Activated gamma-delta T cell treated with anti-CD3 and anti-CD28 coated beads, Interleukin-2, amount 50 U/mL, for 16 hours (primary cell): Measurements from ENCODE around the gene POU2F1.

Source experiments
- DNase-seq: peaks from one replicate; pipeline ENCODE4 v3.0.0-alpha.2; 2020; ENCODE audit warnings: low read depth

The POU2F1 gene

DNA sequence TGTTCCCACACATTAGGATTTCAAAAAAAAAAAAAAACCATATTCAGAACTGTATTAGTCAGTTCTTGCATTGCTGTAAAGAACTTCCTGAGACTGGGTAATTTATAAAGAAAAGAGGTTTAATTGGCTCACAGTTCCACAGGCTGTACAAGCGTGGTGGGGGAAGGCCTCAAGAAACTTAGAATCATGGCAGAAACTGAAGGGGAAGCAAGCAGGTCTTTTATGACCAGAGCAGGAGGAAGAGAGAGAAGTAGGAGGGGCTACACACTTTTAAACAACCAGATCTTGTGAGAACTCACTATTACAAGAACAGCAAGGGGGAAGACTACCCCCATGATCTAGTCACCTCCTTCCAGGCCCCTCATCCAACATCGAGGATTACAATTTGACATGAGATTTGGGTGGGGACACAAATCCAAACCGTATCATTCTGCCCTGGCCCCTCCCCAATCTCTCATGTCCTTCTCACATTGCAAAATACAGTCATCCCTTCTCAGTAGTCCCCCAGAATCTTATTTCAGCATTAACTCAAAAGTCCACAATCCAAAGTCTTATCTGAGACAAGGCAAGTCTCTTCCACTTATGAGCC, 51.8 kb downstream of the POU2F1 start:
- no peak for DNase-seq

DNA sequence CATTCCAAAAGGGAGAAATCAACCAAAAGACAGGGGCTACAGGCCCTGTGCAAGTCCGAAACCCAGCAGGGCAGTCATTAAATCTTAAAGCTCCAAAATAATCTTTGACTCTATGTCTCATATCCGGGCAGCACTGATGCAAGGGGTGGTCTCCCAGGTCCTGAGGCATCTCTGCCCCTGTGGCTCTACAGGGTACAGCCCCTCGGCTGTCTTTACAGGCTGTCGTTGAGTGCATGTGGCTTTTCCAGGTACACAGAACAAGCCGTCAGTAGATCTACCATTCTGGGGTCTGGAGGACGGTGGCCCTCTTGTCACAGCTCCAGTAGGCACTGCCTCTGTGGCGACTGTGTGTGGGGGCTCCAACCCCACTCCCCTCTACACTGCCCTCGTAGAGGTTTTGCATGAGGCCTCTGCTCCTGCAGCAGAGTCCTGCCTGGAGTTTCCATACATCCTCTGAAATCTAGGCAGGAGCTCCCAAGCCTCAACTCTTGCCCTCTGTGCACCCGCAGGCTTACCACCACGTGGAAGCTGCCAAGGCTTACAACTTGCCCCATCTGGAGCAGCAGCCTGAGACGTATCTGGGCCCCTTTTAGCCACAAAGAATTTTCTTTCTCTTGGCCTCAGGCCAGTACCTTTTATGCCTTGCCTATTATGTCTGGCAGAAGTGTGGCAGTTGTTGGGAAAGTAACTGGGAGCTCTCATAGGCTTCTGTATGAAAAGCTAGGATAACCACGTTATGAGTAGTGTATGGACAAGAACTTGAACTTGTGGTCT, 52.5 kb downstream of the POU2F1 start:
- DNase-seq = no peak

DNA sequence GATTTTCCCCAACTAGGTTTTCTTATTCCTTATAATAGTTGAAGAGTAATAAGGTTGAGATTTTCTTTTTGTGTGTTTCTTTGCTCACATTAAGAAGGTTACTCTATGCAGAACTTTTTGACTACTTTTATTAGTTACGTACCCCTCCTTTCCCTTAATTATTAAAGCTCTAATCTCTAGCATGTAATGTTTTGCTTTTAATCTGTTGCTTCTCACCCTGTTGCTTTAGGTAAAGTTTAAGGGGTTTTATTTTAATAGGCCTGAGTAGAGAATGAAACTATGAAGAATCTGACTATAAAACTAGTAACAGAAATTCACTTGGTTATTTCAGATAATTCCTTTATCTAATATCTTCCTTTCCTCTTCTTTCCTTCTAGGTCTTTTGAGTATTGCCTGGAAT, 53.4 kb downstream of the POU2F1 start:
- no peak for DNase-seq

DNA sequence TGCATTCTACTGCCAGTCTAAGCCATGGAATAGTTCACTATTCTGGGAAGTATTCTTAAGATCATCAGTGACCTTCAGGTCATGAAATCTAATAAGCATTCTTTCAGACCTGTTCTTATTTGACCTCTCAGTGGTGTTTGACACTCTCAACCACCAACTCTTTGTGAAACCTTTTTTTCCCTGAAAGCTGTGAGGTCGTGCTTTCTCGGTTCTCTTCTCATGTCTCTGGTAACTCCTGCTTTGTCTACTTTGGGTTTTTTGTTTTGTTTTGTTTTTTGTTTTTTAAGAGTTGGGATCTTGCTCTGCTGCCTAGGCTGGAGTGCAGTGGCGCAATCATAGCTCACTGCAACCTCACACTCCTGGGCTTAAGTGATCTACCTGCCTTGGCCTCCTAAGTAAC, 56.3 kb downstream of the POU2F1 start:
- no peak for DNase-seq

DNA sequence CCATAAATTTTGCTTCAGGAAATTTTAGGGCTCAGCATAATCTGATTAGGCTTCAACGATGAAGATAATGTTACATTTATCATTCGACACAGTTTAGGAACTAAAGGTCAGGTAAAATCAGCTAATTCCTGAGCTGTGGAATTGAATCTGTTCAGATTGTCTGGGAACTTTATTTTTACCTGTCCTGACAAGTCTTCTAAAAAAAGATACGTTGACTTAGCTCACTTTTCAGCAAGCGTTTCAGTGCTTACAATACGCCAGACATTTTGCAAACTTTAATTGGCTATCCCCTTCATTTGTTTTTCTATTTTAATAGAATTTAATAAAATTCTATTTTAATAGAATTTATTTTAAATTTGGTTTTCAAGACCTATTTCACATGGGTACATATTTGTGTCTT, 57.8 kb downstream of the POU2F1 start:
- no peak for DNase-seq

DNA sequence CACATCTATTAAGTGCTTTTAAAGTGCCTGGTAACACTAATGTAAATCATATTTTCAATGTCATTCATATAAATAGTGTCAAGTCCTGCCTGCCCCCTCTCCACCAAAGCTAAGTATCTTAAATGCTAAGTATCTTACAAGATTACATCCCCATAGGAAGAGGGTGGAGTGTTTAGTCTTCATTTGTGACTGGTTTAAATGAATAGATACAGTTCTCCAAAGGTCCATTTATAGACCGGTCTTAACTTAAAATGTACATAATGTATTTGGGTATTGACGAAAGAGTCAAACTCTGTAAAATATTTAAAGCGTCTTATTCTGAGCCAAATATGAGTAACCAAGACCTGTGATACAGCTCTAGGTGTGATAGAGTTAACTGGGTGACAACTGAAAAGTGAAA, 60.2 kb downstream of the POU2F1 start:
- no peak for DNase-seq

DNA sequence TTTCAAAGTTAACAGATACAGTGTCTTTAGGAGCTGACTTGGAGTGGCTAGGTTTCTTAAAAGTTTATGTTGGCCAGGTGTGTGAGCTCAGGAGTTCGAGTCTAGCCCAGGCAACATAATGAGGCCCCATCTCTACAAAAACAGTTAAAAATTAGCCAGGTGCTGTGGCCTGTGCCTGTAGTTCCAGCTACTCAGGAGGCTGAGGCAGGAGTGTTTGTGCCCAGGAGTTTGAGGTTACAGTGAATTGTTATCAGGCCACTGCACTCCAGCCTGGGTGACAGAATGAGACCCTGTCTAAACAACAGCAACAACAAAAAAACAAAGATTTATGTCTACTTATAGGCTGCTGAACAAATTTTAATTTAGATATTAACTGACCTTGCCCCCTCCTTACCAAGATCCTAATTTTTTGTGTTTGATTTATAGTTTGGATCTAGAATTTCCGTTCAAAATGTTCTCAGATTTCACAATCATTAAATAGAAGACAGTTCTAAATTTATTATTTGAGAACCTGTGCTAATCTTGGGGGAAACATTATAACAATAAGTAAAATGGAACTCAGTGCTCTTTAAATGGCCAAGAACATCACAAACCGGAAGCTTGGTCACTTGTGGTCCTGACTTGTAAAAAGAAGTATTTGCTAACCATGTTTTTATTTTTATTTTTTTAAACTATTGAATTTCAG, 67.8 kb downstream of the POU2F1 start:
- DNase-seq = no peak

DNA sequence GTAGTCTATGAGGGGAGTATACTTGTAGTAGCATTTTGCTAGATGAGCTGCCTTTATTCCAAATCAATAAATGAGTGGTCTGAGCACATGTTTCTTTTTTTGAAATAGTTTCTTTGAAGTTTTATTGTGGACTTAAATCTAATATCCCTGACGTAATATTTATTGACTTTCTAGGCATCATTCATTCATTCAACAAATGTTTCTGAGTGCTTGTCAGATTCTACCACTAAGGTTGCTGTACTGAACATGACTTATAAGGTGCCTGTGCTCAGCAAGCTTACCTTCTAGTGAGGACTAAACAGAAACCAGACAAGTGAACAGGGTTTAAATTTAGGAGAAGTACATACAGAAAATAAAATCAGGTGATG, 68.4 kb downstream of the POU2F1 start:
- DNase-seq = no peak

DNA sequence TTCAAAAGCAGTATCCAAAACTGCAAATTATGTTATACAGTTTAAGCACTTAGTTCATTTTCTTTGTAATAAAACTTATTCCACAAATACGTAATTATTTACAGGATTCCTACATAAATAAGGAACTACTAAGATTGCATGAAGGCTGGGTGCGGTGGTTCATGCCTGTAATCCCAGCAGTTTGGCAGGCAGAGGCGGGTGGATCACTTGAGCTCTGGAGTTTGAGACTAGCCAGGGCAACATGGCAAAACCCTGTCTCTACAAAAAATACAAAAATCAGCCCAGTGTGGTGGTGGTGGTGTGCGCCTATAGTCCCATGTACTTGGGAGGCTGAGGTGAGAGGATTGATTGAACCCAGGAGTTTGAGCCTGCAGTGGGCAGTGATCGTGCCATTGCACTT, 69.3 kb downstream of the POU2F1 start:
- no peak for DNase-seq

DNA sequence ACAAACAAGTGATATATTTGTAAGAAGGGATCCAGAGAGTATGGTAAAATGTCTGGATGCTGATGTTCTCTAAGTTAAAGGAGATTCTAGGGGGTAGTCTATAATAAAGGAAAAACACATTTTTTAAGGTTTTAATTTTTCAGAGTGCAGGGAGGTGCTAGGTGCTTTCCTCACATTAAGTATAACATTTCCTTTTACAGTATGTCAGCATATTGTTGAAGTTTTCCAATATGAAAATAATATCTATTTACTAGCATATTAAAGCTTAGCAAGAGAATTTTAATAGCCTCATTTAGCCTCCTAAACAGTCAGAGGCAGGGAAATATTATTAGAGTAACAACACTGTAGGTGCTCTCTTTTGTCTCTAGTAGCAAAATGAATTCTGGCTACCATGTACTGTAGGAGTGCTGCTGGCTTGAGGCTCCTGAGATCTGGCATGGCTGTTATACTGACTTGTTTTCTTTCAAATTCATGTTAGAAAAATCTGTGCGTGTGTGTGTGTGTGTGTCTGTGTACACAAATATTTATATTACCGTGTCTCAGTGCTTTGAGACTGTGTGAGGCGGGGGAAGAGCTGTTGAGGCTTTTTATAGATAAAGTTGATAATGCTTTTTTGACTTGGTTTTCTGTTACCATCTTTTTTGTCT, 71.0 kb downstream of the POU2F1 start:
- DNase-seq = no peak

DNA sequence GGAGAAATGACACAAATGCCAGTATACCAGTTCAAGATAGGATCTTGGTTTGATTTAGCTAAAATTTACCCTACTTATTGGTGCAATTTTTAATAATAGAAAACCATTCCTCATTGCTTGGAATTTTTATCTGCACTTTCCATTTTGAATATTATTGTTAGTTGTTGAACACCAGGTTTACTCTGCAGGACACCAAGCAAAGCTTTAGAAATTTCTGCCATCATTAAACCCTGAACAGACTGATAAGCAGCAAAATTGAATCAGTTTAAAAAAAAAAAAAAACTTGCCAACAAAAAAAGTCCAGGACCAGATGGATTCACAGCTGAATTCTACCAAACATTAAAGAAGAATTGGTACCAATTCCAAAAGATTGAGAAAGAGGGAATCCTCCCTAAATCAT, 71.5 kb downstream of the POU2F1 start:
- DNase-seq = no peak

DNA sequence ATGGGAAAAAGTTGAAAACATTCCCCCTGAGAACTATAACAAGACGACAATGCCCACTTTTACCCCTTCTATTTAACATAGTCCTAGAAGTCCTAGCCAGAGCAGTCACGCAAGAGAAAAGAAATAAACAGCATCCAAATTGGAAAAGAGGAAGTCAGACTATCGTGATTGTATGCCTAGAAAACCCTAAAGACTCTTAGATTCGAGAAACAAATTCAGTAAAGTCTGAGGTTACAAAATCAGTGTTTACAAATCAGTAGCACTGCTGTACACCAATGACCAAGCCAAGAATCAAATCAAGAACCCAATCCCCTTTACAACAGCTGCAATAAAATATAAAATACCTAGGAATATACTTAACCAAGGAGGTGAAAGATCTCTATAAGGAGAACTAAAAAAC, 72.4 kb downstream of the POU2F1 start:
- no peak for DNase-seq

DNA sequence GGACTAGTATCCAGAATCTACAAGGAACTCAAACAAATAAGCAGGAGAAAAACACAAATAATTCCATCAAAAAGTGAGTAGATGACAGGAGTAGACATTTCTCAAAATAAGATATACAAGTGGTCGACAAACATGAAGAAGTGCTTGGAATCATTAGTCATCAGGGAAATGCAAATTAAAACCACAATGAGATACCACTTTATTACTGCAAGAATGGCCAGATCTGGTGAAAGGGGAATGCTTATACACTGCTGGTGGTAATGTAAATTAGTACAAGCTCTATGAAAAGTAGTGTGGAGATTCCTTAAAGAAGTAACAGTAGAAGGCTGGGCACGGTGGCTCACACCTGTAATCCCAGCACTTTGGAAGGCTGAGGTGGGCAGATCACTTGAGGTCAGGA, 73.8 kb downstream of the POU2F1 start:
- DNase-seq = no peak

DNA sequence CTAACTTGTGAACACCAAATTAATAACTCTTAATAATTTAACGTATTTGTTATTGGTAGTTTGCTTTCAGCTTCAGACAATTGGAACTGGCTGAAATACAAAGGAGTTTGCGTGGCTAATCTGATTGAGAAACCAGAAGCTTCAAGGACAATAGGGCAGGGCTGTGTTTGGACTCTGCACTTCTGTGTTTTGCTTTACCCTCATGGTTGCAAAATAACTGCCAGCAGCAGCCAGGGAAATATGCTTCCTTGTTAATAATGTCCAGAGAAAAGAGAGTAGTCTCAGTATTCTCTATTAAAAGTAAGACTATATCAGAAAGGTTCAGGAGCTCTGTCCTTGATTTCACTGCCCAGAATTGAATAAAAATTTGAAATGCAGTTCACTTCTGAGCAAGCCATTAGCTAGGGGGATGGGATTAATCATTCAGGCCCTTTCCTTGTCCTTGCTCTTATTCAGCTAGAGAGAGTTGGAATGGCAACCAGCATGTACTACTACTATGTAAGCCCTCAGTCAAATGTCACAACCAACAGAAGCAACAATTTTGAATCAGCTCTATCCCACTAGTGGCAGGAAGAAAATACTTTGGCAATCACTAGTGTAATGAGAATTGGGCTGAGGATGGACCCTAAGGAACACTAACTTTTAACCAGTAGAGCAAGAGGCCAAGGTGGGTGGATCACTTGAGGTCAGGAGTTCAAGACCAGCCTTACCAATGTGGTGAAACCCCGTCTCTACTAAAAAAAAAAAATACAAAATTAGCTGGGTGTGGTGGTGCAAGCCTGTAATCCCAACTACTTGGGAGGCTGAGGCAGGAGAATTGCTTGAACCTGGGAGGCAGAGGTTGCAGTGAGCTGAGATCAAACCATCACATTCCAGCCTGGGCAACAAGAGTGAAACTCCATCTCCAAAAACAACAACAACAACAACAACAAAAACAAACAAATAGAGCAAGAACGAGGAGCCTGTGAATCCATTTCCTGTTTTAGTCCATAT, 76.8 kb downstream of the POU2F1 start:
- no peak for DNase-seq

DNA sequence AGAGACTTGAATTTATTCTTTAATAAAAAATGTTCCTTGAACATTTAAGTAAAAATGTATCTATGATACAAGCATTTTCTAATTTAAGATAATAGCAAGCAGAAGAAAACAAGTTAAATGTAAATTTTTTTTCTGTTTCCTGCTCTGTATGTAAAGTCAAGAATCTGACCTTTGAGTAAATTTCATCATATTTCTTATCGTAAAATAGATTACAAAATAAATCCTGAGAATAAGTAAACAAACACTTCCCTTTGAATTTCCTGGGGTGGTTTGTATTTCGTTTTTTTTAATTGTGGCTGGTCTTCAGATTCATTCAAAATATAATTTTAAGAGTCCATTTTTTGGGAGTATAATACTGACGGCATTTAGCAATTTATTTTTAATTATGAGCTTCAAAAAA, 77.6 kb downstream of the POU2F1 start:
- DNase-seq = no peak

DNA sequence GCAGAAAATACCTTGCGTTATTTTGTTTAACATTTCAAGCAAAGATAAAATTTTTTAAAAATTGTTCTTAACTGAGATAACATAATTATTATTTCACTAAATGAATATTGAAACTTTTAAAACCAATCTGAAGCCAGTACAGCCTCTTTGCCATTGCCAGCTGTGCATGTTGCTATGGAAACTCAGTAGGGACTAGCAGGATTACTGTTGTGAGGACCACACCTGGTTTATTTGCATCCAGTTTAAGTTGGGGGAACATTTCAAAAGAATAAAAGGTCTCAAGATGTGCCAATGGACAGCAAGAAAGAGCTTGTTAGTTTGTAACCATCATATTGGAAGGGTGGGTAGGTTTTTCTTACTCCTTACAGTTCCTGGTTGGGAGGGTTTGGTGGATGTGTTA, 80.7 kb downstream of the POU2F1 start:
- DNase-seq = no peak

DNA sequence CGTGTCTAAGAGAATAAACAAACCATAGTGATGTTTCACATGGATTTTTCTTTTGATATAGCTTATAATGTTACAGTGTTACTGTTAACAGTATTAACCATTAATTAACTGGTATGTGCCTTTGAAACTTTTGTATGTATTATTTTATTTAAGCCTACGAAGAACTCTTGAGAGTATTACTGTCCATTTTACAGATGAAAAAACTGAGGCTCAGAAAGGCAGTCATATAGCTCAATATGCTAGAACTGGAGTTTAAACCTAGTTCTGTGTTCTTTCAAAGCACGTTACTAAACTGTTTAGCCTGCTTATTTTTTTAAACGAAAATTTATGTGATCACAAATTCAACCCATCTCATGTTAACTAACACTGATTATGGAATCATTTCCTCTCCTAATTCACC, 83.5 kb downstream of the POU2F1 start:
- no peak for DNase-seq

DNA sequence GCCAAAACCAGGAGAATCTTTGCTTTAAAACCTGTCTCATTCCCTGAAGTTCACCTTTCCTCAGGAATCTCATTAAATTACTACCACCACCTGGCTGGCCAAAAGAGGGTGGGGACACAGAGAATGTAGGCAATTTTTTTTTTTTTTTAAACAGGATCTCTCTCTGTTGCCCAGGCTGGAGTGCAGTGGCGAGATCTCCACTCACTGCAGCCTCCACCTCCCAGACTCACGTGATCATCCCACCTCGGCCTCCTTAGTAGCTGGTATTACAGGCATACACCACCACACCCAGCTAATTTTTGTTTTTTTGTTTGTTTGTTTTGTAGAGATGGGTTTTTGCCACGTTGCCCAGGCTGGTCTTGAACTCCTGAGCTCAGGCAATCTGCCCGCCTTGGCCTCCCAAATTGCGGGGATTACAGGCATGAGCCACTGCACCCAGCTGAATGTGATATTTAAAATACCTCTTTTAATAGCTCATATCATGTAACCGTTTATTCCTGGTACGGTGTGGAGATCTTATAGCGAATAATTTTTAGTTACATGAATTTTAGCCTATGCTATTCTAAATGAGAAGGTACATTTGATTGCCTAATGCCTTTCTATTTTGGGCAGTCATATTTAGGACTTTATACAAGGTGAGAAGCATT, 84.5 kb downstream of the POU2F1 start:
- DNase-seq = no peak

DNA sequence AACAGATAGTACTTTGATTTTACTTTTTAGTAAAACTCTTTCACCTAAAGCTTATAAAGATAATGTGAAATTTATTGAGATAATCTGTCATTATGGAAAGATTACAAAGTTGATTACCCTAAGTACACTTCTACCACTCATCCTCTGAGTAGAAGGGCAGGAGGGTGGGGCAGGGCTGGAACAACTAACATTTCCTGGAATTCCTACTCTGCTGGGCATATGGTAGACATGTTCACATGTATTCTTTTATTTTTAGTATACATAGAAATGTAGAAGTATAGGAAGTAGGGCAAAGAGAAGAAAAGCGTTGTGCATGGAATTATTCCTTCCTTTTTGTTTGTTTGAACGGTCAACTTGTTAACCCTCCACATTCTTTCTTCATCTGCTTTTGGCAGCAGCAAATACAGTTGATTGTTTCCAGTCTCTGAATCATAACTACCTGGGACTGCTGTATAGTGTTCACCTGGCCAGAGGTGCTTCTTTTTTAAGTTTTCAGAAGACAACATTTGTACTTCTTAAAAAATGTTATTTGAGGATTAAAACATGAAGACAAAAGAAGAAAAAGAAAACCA, 85.1 kb downstream of the POU2F1 start:
- DNase-seq = no peak

DNA sequence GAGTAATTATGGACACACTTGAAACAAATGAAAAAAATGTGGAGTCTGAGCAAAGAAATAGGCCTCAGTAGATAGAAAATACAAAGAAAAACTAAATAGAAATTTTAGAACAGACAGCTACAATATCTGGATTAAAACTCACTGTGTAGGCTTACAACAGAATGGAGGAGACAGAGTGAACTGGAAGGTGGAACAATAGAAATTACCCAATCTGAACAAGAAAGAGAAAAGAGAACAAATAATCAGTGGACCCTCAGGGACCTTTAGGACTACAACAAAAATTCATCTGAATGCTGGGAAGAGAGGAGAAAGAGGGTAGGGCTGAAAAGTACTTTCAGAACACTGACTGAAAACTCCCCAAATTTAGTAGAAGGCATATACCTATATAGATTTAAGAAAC, 90.0 kb downstream of the POU2F1 start:
- no peak for DNase-seq

DNA sequence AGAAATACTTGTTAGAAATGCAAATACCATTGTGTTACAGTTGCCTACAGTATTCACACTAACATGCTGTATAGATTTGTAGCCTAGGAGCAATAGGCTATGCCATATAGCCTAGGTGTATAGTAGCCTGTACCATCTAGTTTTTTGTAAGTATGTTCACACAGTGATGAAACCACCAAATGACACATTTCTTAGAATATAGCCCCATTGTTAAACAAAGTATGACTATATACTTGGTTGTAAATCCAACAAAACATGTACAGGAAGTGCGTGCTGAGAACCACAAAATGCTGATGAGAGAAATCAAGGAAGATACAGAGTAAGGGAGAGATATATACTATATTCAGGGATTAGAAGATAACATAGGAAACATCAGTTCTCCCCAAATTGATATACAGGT, 92.2 kb downstream of the POU2F1 start:
- no peak for DNase-seq
